ENCODE data around the gene MTCL1.

DNA sequence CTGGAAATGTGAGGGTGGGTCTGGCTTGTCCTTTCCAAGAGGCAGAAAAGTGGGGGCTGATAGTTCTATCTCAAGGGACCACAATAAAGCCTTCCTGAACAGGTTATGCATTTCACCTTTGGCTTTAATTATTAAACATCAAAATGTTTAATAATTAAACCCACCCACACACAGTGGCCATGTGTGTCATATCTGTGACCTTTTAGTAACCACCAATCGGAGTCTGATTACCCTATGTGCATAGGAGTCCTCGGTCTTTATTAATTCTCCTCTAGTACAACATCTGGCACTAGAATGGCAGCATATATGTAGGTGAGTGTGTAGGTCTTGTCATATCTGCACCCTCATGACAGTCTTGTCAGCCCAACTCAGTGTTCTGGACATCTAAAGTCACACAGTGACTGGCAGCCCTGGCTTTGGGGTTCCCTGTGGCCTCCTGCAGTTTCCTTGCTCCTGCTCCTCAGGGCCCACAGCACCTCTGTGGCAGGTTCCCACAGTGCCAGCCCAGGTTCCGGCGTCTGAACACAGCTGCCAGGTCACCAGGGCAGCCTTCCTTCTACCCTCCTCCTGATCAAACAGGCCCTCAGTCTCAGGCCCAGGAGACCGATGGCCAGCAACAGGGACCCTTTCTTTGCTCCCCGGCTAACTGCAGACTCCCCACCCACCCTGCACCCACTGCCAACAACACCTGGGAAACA, 100.9 kb downstream of the MTCL1 start:
- TF ChIP-seq, protein P1, sequence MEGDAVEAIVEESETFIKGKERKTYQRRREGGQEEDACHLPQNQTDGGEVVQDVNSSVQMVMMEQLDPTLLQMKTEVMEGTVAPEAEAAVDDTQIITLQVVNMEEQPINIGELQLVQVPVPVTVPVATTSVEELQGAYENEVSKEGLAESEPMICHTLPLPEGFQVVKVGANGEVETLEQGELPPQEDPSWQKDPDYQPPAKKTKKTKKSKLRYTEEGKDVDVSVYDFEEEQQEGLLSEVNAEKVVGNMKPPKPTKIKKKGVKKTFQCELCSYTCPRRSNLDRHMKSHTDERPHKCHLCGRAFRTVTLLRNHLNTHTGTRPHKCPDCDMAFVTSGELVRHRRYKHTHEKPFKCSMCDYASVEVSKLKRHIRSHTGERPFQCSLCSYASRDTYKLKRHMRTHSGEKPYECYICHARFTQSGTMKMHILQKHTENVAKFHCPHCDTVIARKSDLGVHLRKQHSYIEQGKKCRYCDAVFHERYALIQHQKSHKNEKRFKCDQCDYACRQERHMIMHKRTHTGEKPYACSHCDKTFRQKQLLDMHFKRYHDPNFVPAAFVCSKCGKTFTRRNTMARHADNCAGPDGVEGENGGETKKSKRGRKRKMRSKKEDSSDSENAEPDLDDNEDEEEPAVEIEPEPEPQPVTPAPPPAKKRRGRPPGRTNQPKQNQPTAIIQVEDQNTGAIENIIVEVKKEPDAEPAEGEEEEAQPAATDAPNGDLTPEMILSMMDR (IDR thresholded peaks at IDR 0.05): no peak
- no peak for TF ChIP-seq POLR2AphosphoS5 (IDR thresholded peaks at IDR 0.05)
- no peak for TF ChIP-seq POLR2A (IDR thresholded peaks at IDR 0.05)
